Nephron (organoid): ENCODE measurements around the gene FIGN.

ENCODE experiments used
- H3K27ac Mint-ChIP-seq, 3 experiments: 2 replicates each; pipeline ENCODE4 v1.8.0; 2020; ENCODE audit warnings: mixed read lengths in 3 of 3, mild to moderate bottlenecking in 2 of 3, moderate library complexity in 1 of 3
- H3K27me3 Mint-ChIP-seq: 2 replicates; pipeline ENCODE4 v1.8.0; 2021; ENCODE audit warnings: low read depth, mild to moderate bottlenecking, moderate library complexity, mixed read lengths
- H3K36me3 Mint-ChIP-seq: 2 replicates; pipeline ENCODE4 v1.8.0; 2020; ENCODE audit warnings: low read depth, mixed read lengths
- H3K4me1 Mint-ChIP-seq: 2 replicates; pipeline ENCODE4 v1.8.0; 2020; ENCODE audit warnings: mixed read lengths
- H3K4me3 Mint-ChIP-seq, 3 experiments: 2 replicates each; pipeline ENCODE4 v1.8.0; 2020; ENCODE audit warnings: mild to moderate bottlenecking in 3 of 3, mixed read lengths in 3 of 3, moderate library complexity in 2 of 3
- H3K9me3 Mint-ChIP-seq: 2 replicates; pipeline ENCODE4 v1.8.0; 2020; ENCODE audit warnings: mixed read lengths
- TF ChIP-seq, protein P1 (sequence below), 3 experiments: fragments of 200-600 bp; sonication (generic); IDR thresholded peaks; one replicate each; pipeline ENCODE4 v1.5.0; 2021; ENCODE audit warnings: antibody characterized with exemption in 3 of 3; ENCODE audit not compliant: unreplicated experiment in 3 of 3

The FIGN gene

DNA sequence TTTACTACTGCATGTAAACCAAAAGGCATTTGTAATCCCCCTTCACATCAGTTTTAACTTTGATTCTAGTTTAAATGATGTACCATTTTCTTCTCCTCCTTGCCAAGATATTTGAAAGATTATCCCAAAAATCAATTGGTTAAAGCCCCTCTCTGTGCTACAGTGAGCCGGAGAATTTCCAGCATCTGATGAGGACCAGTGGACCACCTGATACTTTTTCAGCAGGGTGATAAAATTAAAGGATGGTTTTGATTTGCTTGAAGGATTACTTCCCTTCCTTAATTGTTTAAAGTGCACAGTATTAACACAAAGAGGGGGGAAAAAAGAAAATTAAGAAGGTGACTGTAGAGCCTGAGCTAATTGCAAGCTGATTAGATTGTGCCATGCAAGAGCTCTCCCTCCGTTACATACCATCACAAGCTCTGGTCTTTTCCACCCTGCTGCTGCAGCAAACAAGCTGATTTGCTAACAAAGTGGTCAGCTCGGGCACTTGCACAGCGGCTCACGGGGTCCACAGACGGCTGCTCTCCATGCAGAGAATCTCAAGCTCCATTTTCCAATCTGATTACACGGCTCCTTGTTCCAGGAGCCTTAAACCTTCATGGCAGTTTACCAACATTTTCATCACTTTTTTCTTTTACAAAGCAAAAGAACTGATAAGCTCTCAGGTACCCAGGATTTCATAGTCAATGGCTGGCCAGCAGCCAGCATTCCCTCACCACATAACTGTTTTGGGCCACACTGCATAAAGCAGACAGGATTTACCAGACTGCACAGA, 22.1 kb downstream of the FIGN start:
- H3K27ac Mint-ChIP-seq: no peak overlapping the region
- TF ChIP-seq, protein P1, sequence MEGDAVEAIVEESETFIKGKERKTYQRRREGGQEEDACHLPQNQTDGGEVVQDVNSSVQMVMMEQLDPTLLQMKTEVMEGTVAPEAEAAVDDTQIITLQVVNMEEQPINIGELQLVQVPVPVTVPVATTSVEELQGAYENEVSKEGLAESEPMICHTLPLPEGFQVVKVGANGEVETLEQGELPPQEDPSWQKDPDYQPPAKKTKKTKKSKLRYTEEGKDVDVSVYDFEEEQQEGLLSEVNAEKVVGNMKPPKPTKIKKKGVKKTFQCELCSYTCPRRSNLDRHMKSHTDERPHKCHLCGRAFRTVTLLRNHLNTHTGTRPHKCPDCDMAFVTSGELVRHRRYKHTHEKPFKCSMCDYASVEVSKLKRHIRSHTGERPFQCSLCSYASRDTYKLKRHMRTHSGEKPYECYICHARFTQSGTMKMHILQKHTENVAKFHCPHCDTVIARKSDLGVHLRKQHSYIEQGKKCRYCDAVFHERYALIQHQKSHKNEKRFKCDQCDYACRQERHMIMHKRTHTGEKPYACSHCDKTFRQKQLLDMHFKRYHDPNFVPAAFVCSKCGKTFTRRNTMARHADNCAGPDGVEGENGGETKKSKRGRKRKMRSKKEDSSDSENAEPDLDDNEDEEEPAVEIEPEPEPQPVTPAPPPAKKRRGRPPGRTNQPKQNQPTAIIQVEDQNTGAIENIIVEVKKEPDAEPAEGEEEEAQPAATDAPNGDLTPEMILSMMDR (IDR thresholded peaks at IDR 0.05; ENCODE audit: unreplicated experiment in 3 of 3): no peak
- no peak overlapping the region for H3K4me3 Mint-ChIP-seq
- no peaks in the 10 kb centered on the region for H3K9me3 Mint-ChIP-seq
- no peaks in the 10 kb centered on the region for H3K36me3 Mint-ChIP-seq
- peaks cover 33% of the 10 kb centered on the region for H3K4me1 Mint-ChIP-seq
- peaks cover 3% of the 10 kb centered on the region for H3K27me3 Mint-ChIP-seq

DNA sequence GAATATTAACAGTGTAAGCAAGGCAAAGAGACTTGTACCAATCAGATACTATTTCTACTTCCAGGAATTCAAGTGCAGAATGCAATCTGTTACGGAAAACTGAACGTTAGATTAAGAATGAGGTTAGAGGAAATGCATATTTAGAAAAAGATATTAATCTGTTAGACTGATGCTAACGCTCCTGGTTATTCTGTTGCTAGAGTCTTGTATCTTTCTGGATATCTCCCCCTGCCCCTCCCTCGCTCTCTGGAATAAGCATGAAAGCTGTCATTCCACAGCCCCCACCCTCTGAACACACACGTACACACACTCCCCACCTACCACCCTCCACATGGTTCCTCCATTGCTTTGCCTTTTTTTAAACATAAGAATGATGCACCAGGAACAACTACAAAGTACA, 24.1 kb downstream of the FIGN start:
- H3K36me3 Mint-ChIP-seq: peaks cover 8% of the 10 kb centered on the region
- H3K4me1 Mint-ChIP-seq: peaks cover 19% of the 10 kb centered on the region
- no peak overlapping the region for H3K4me3 Mint-ChIP-seq
- peak overlapping the region in 1 of 3 experiments; percentile 8 for H3K27ac Mint-ChIP-seq
- H3K9me3 Mint-ChIP-seq: no peaks in the 10 kb centered on the region
- TF ChIP-seq, protein P1 (IDR thresholded peaks at IDR 0.05; ENCODE audit: unreplicated experiment in 3 of 3): no peak
- H3K27me3 Mint-ChIP-seq: peaks cover 7% of the 10 kb centered on the region

DNA sequence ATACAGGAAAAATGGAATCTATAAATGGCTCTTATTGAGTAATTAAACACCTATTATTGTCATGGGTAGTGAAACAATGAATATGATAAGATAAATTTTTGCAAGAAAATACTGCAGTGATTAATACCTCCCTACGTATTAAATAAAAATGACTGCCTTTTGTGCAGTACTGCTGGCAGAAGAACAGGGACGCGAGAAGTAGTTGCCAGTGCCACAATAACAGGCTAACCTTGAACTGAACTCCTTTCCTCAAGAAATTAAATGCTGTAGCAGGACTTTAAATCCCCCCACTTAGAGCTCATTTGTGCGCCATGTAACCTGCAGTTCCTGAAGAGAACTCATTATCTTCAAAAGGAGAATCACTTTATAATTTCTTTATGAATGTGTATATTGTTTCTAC, 24.6 kb downstream of the FIGN start:
- Mint-ChIP-seq H3K4me1 (peaks cover 17% of the 10 kb centered on the region), H3K27me3 (peaks cover 7% of the 10 kb centered on the region), H3K36me3 (peaks cover 8% of the 10 kb centered on the region), H3K27ac (no peak overlapping the region), H3K9me3 (no peaks in the 10 kb centered on the region), H3K4me3 (no peak overlapping the region)
- TF ChIP-seq, protein P1 (IDR thresholded peaks at IDR 0.05; ENCODE audit: unreplicated experiment in 3 of 3): no peak

DNA sequence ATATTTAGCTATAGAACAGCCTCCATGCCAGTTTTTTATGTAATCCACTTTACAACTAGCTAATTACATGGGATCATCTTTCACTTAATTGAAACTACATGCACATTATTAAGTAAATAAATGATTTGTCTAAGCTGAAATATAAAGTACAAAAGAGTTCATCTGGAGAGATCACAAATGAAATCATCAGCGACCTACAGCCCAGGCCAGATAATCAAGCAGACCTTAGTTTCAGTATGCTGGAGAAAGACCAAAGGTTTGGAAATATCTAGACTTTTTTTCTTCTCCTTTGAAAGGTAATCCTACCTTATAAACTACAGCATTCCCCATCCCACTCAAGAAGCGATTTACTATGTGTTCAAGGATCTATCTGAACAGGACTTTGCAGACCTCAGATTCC, 26.5 kb downstream of the FIGN start:
- Mint-ChIP-seq H3K27ac (no peak overlapping the region), H3K27me3 (peaks cover 11% of the 10 kb centered on the region), H3K4me3 (no peak overlapping the region), H3K36me3 (peaks cover 8% of the 10 kb centered on the region), H3K9me3 (no peaks in the 10 kb centered on the region), H3K4me1 (peaks cover 9% of the 10 kb centered on the region)
- TF ChIP-seq, protein P1 (IDR thresholded peaks at IDR 0.05; ENCODE audit: unreplicated experiment in 3 of 3): no peak

DNA sequence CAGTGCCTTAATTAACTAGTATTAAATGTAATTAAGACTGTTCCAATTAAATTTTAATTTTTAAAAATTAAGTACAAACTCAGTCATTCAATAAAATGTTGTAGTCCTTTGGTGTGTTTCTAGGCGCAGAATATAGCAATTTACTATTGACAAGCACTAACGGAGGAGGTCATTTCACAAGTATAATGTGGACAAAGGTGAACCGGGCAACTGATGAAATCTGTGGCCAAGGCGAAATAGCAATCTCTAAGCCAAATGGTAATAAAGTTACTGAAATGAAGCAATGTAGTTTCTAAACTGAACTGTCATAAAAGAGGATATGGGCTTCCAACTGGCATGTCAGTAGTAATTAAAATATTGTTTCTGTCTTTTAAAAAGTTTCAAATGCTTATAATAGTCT, 27.5 kb downstream of the FIGN start:
- TF ChIP-seq, protein P1 (IDR thresholded peaks at IDR 0.05; ENCODE audit: unreplicated experiment in 3 of 3): no peak
- Mint-ChIP-seq H3K4me3 (no peak overlapping the region), H3K9me3 (no peaks in the 10 kb centered on the region), H3K27me3 (peaks cover 11% of the 10 kb centered on the region), H3K36me3 (peaks cover 8% of the 10 kb centered on the region), H3K27ac (no peak overlapping the region), H3K4me1 (peaks cover 1% of the 10 kb centered on the region)

DNA sequence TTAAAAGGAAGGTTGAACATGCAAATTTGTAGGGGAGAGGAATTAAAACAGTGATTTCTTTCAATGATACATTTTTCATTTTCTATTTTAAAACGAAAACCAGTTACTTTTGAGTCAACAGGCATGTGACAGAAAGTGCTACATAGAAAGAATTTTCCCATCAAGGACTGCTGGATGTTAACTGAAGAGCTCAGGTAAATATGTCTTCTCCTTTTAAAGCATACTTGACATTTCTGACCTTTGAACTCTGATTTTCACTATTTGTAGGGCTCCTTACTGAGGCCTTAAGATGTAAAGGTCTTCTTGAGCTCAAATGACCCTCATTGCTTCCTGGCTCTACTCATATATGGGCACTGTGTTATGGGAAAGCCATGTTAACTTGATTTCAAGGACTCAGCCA, 32.4 kb downstream of the FIGN start:
- H3K4me3 Mint-ChIP-seq: no peak overlapping the region
- peaks cover 12% of the 10 kb centered on the region for H3K36me3 Mint-ChIP-seq
- peaks cover 31% of the 10 kb centered on the region for H3K4me1 Mint-ChIP-seq
- H3K9me3 Mint-ChIP-seq: no peaks in the 10 kb centered on the region
- TF ChIP-seq, protein P1 (IDR thresholded peaks at IDR 0.05; ENCODE audit: unreplicated experiment in 3 of 3): no peak
- H3K27ac Mint-ChIP-seq: no peak overlapping the region
- peaks cover 7% of the 10 kb centered on the region for H3K27me3 Mint-ChIP-seq
